Esophagus squamous epithelium (tissue), 4 donors: ENCODE measurements around the gene GRB14.

ENCODE experiments used
- CTCF ChIP-seq, 6 experiments: fragments of 450-650 bp in 4 of 6; fragments of 200-600 bp in 2 of 6; sonication (generic) in 2 of 6; IDR thresholded peaks; one replicate each; pipeline ENCODE4 v1.5.1; 2016 to 2019; ENCODE audit warnings: antibody characterized with exemption in 6 of 6, mild to moderate bottlenecking in 4 of 6, moderate library complexity in 4 of 6
- POLR2A ChIP-seq, 4 donors: fragments of 450-650 bp; IDR thresholded peaks; one replicate each; pipeline ENCODE4 v1.6.1; 2017; ENCODE audit warnings: antibody characterized with exemption in 4 of 4, mild to moderate bottlenecking in 4 of 4, moderate library complexity in 3 of 4

- TF ChIP-seq POLR2A (IDR thresholded peaks at IDR 0.05) (no peak), CTCF (IDR thresholded peaks at IDR 0.05) (peak in 4 of 6 experiments; percentile 14 to 58 (median 32))
Observed at GRCh38 chr2:164495491-164496223, 125.6 kb downstream of the GRB14 start.
